ENCODE data around the gene NT5DC4. TPM values are rescaled to one million over a fixed set of nuclear protein-coding genes. Genes with fewer than 3 reads are reported as not detected.

NT5DC4 gene
- not detected in 2 replicates for total RNA-seq

DNA sequence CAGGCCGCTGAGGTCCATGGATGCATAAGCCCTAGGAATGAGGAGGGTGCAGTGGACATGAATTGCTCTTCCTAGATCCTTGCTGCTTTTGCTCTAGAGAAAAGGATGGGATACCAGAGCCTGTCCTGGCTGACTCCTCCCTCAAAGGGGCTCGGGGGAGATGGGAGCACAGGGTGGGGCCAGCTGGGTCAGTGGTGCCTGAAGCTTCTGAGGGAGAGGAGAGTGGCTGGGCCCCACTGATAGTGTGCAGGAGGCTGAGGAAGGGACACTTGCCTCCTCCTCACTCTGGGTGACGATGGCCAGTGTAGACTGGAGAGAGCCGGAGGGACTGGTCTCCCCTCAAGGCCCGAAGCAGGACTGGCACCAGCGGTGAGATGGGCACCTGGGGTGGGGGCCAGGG, at the start of gene NT5DC4:
TSS of gene NT5DC4 (plus strand) at position 236 of the 400 bp plus-strand sequence. CDS start at position 296, 60 bp downstream.

DNA sequence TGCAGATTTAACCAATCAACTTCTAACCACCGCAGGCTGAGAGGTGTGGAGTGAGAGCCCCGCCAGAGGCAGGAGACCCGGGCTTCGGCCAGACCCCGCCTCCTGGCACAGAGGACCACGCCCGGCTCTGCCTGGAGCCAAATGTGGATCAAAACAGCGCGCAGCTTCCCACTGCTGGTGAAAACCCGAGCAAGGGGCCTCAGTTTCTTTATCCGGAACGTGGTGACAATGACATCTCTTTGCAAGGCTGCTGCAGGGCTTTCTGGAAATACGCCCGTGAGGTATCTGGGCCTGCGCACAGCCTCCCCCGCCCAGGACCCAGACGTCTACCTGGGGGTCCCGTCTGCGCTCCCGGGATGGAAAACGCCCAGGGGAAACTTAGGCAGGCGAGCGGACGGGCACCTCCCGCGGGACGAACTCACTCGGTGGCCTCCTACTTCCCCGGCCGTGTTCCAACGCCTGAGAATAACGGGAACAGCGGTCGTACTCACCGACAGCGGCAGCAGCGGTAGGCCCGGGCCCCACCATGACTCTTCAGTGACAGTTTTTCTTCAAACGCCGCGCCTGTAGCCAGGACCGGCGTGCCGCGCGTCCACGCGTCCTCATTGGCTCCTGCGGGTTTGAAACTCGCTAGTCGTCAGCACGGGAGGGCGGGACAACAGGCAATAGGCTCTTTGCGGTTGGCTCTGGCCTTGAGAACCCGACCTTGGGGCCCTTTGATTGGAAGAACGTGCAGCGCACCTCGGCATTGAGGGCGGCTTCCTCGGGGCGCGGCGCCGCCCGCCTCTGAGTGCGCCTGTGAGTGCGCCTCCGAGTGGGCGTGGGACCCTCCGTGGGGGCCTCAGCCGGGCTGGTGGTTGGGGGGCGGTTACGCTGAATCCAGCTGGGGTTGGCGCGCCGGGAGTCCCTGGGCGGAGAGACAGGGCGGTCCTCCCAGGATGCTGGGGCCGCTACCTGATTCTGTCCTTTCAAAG, 43.5 kb downstream of the NT5DC4 start, which contains the start of gene CKAP2L:
TSS of gene CKAP2L (minus strand) at position 539 of the 974 bp plus-strand sequence. CDS start at position 528, 11 bp downstream.

DNA sequence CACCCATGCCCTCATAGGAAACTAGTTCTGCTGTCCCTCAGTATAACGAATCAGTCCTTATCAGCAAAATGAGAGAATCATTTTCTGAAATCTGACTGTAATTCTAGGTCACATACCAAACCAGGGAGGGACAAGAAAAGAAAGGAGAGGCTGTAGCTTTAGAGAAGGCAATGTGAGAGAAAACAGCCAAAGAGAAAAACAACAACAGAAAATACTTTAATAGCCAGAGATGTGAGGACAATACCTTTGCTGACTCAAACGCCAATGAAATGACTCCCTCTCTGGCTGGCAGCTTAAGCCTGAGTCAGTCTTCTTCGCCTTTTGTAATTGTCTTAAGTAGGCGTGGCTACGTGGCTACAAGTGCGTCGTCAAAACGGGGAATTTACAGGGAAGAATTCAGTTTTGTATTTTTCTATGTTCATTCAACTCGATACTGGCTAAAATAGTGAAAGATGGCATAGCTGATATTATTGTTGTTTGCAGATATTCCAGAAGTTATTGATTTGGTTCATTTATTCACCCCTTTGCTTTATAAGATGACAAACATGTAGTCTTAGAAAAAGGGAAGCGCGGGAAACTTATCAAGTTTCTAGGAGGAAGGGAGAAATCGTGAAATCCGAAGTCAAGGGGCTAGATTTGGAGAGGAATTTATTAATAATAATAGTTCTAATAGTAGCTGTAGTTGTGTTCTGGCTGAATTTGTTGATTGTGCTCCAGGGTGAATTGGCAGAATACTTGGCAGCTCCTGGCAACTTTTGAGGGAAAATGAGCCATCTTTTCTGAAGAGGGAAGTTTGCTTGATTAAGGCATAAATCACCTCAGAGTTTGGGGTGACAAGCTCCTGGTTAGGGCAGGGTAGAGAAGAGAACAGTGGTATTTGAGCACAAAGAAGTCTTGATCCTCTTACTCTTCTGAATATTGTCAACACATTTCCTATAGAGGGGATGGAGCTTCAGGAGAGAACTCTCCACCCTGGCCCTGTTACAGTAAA, 63.7 kb downstream of the NT5DC4 start, which contains the start of gene IL1A:
TSS of gene IL1A (minus strand) at position 295 of the 991 bp plus-strand sequence. CDS start 723 bp downstream, outside the sequence.

Other genes with a start within 250 kb of the NT5DC4 start
- 43.1 and 46.1 TPM in 2 replicates for gene TTL, start 238.9 kb upstream of the NT5DC4 start, total RNA-seq
- 20.6 and 22.1 TPM in 2 replicates for gene POLR1B, start 178.6 kb upstream of the NT5DC4 start, total RNA-seq
- 6.8 and 7.1 TPM in 2 replicates for gene CHCHD5, start 136.4 kb upstream of the NT5DC4 start, total RNA-seq
- 69.8 and 85.7 TPM in 2 replicates for gene SLC20A1, start 75.1 kb upstream of the NT5DC4 start, total RNA-seq
- 3.0 and 6.8 TPM in 2 replicates for gene CKAP2L, start 43.6 kb downstream of the NT5DC4 start, total RNA-seq
- 0.75 and 1.8 TPM in 2 replicates for gene IL1A, start 63.5 kb downstream of the NT5DC4 start, total RNA-seq
- 8.2 TPM in 1 of 2 replicates, not detected in the other for gene IL1B, start 115.8 kb downstream of the NT5DC4 start, total RNA-seq
- gene IL37, start 190.1 kb downstream of the NT5DC4 start, total RNA-seq, result not detected in 2 replicates